Sigmoid colon (tissue), 7 donors: ENCODE measurements around the gene KLF16. TPM values are rescaled to one million over a fixed set of nuclear protein-coding genes. Genes with fewer than 3 reads are reported as not detected.

Source experiments
- DNase-seq: peaks from one replicate; pipeline ENCODE4 v3.0.0-alpha.2; 2019
- H3K27ac ChIP-seq, 4 donors: fragments of 200-600 bp; sonication (generic); one replicate each; pipeline ENCODE4 v1.5.1; 2016 to 2019; ENCODE audit warnings: mild to moderate bottlenecking in 1 of 4
- H3K27me3 ChIP-seq, 3 donors: fragments of 200-600 bp; sonication (generic); one replicate each; pipeline ENCODE4 v1.5.1; 2019; ENCODE audit warnings: mild to moderate bottlenecking in 1 of 3
- H3K36me3 ChIP-seq, 4 donors: fragments of 200-600 bp; sonication (generic); one replicate each; pipeline ENCODE4 v1.5.1; 2016 to 2019
- H3K4me1 ChIP-seq, 4 donors: fragments of 200-600 bp; sonication (generic); one replicate each; pipeline ENCODE4 v1.5.1; 2017 to 2019
- H3K4me3 ChIP-seq, 4 donors: fragments of 200-600 bp; sonication (generic); one replicate each; pipeline ENCODE4 v1.5.1; 2017 to 2019; ENCODE audit warnings: mild to moderate bottlenecking in 2 of 4, moderate library complexity in 1 of 4
- H3K9me3 ChIP-seq, 4 donors: fragments of 200-600 bp in 3 of 4; sonication (generic) in 3 of 4; one replicate each; pipeline versions ENCODE4 v1.5.1 to v1.6.1; 2013 to 2019
- EP300 ChIP-seq, 4 donors: sonication (generic); formaldehyde crosslinking; IDR thresholded peaks; one replicate each; pipeline ENCODE4 v1.6.1; 2017; ENCODE audit warnings: antibody characterized with exemption in 4 of 4
- POLR2A ChIP-seq, 2 donors: fragments of 450-650 bp; IDR thresholded peaks; one replicate each; pipeline ENCODE4 v1.6.1; 2016; ENCODE audit warnings: antibody characterized with exemption in 2 of 2, mild to moderate bottlenecking in 2 of 2, moderate library complexity in 2 of 2
- POLR2AphosphoS5 ChIP-seq, 4 donors: sonication (generic); formaldehyde crosslinking; IDR thresholded peaks; one replicate each; pipeline ENCODE4 v1.6.1; 2017; ENCODE audit warnings: antibody characterized with exemption in 4 of 4
- WGBS, 2 donors: extraction: QIAGEN DNeasy Blood & Tissue Kit; methylation state at CpG; one replicate each; pipeline ENCODE4 v1.1.7; 2013; 5-methylcytosine and 5-hydroxymethylcytosine counted together
- intact Hi-C: fragments of 100-400 bp; cut with DNase I; formaldehyde crosslinking; loops from one replicate; pipeline ENCODE4 v1.15.1; 2023
- polyA plus RNA-seq, 3 donors: library from polyadenylated mRNA; stranded (reverse); fragments of 200-250 nt; gene quantifications; one replicate each; pipeline ENCODE4 v1.2.3, GENCODE V29; 2013
- total RNA-seq, 4 donors: library from RNA; depleted of rRNA; stranded (reverse); fragments of >200 nt; gene quantifications; one replicate each; pipeline ENCODE4 v1.1.0, GENCODE V29; 2016
- TF ChIP-seq, protein P1 (sequence below), 4 experiments: fragments of 450-650 bp in 3 of 4; fragments of 200-600 bp in 1 of 4; IDR thresholded peaks; one replicate each; pipeline ENCODE4 v1.5.1; 2016 to 2019; ENCODE audit warnings: antibody characterized with exemption in 4 of 4, mild to moderate bottlenecking in 3 of 4, moderate library complexity in 2 of 4
- donor health status: healthy with polysubstance abuse.
- donor health status: Bipolar disorder and iron deficiency.
- donor health status: healthy.

Gene KLF16
- total and polyA plus RNA-seq, 7 donors: 2.1 to 20.5 (median 8.4) TPM

DNA sequence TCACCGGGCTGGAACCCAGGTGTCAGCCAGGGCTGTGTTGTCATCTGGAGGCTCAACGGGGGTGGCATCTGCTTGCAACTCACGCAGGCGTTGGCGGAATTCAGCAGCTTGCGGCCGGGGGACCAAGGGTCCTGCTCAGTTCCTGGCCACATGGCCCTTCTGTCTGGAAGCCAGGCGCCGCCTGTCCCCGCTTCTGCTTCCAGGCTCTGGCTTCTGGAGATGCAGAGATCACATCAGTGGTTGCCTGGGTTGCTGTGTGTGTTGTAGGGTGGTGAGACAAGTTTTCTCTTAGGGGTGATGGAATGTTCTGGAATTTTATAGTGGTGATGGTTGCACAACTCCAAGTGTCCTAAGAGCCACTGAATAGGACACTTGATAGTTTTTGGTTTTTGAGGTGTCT is 46.8 kb upstream of the KLF16 start:
- peaks cover 0 to 24% (median 20%) of the 10 kb centered on the region in 4 donors for H3K4me1 ChIP-seq
- DNase-seq: no peak
- WGBS, 2 donors: 93 to 96% methylated on average over 10 of the region's 10 CpGs
- no peaks in the 10 kb centered on the region for H3K27me3 ChIP-seq
- intact Hi-C loops: no loop called here
- TF ChIP-seq, protein P1, sequence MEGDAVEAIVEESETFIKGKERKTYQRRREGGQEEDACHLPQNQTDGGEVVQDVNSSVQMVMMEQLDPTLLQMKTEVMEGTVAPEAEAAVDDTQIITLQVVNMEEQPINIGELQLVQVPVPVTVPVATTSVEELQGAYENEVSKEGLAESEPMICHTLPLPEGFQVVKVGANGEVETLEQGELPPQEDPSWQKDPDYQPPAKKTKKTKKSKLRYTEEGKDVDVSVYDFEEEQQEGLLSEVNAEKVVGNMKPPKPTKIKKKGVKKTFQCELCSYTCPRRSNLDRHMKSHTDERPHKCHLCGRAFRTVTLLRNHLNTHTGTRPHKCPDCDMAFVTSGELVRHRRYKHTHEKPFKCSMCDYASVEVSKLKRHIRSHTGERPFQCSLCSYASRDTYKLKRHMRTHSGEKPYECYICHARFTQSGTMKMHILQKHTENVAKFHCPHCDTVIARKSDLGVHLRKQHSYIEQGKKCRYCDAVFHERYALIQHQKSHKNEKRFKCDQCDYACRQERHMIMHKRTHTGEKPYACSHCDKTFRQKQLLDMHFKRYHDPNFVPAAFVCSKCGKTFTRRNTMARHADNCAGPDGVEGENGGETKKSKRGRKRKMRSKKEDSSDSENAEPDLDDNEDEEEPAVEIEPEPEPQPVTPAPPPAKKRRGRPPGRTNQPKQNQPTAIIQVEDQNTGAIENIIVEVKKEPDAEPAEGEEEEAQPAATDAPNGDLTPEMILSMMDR (IDR thresholded peaks at IDR 0.05): no peak
- TF ChIP-seq EP300 (IDR thresholded peaks at IDR 0.05): no peak
- no peak for TF ChIP-seq POLR2AphosphoS5 (IDR thresholded peaks at IDR 0.05)
- TF ChIP-seq POLR2A (IDR thresholded peaks at IDR 0.05): no peak
- no peak overlapping the region for H3K4me3 ChIP-seq
- peaks cover 8 to 30% (median 18%) of the 10 kb centered on the region in 4 donors for H3K36me3 ChIP-seq
- no peak overlapping the region for H3K27ac ChIP-seq
- H3K9me3 ChIP-seq: no peaks in the 10 kb centered on the region

- Histone ChIP-seq H3K4me3 (no peak overlapping the region), H3K27me3 (no peaks in the 10 kb centered on the region), H3K36me3 (peaks cover 8 to 27% (median 18%) of the 10 kb centered on the region in 4 donors), H3K4me1 (peaks cover 0 to 27% (median 21%) of the 10 kb centered on the region in 4 donors), H3K9me3 (no peaks in the 10 kb centered on the region), H3K27ac (no peak overlapping the region)
- no peak for DNase-seq
- TF ChIP-seq, protein P1 (IDR thresholded peaks at IDR 0.05): no peak
- TF ChIP-seq POLR2A (IDR thresholded peaks at IDR 0.05) (no peak), EP300 (IDR thresholded peaks at IDR 0.05) (no peak), POLR2AphosphoS5 (IDR thresholded peaks at IDR 0.05) (no peak)
- WGBS, 2 donors: 51 to 81% methylated on average over 10 of the region's 10 CpGs
- intact Hi-C loops: no loop called here
These were observed 46.3 kb upstream of the KLF16 start for GRCh38 chr19:1909761-1910080.

DNA sequence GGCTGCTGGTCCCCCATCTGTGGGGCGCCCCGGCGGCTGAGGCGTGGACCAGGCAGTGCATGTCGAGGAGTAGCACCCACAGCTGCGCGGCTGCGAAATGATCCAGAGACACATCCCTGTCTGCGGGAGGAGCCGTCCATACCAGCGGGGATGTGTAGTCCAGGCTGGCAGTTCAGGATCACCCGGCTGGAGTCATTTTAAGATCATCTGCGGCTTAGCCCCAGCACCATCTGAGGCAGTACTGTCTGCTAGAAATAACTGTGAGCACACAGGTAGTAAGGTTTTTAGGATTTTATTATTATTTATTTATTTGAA is 44.9 kb upstream of the KLF16 start:
- peaks cover 0 to 31% (median 23%) of the 10 kb centered on the region in 4 donors for H3K4me1 ChIP-seq
- peak overlapping the region in 1 of 4 donors; percentile 43 for H3K27ac ChIP-seq

DNA sequence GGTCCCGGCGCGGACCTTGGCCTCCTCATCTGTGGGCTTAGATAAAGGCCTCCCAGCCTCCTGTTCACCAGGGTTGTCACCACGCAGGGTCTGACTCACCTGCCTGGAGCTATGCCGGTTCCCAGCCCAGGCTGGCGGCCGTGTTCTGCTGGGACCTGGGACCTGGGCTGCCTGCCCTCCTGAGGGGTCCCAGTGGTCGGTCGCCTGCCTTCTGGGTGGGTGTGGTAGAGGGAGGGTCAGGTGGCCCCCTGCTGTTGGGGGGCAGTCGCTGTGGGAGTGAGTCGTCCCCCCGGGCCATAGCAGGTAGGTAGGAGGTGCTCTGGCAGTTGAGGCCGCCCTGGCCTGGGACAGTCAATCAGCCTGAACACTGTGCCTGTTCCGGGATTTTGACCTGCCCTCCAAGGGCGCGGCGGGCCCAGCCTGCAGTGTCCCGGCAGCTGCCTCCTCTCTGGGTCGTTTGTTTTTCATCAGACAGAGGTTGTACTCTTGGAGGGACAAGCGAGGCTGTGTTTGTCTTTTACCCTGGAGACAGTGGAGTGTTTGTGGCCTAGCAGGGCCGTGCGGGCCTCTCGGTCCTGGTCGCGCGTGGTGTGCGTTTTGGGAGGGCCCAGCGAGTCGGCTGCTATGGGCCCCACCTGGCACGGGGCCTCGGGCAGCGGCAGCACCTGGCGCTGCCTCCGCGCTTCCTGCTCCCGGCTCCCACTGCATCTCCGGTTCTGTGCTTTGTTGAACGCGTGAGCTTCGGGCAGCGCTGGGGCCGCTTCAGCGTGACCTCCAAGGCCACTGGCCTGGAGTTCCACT is 44.4 kb upstream of the KLF16 start:
- H3K9me3 ChIP-seq: no peaks in the 10 kb centered on the region
- H3K27me3 ChIP-seq: no peaks in the 10 kb centered on the region
- DNase-seq: no peak
- no peak for TF ChIP-seq POLR2AphosphoS5 (IDR thresholded peaks at IDR 0.05)
- TF ChIP-seq POLR2A (IDR thresholded peaks at IDR 0.05): peak in 1 of 2 donors; percentile 6
- H3K27ac ChIP-seq: peak overlapping the region in 3 of 4 donors; percentile 1 to 43 (median 27)
- intact Hi-C loops: no loop called here
- H3K4me3 ChIP-seq: no peak overlapping the region
- 16 to 67% methylated on average over 43 of the region's 43 CpGs for WGBS, 2 donors
- peaks cover 2 to 12% (median 6%) of the 10 kb centered on the region in 4 donors for H3K36me3 ChIP-seq
- H3K4me1 ChIP-seq: peaks cover 0 to 31% (median 23%) of the 10 kb centered on the region in 4 donors

More for the DNA sequence above, 44.9 kb upstream of the KLF16 start:
- Histone ChIP-seq H3K4me3 (no peak overlapping the region), H3K27me3 (no peaks in the 10 kb centered on the region), H3K36me3 (peaks cover 7 to 17% (median 12%) of the 10 kb centered on the region in 4 donors), H3K9me3 (no peaks in the 10 kb centered on the region)
- 16 to 75% methylated on average over 13 of the region's 13 CpGs for WGBS, 2 donors
- DNase-seq: no peak
- intact Hi-C loops: no loop called here
- TF ChIP-seq POLR2AphosphoS5 (IDR thresholded peaks at IDR 0.05) (no peak), EP300 (IDR thresholded peaks at IDR 0.05) (no peak), POLR2A (IDR thresholded peaks at IDR 0.05) (no peak)
- TF ChIP-seq, protein P1 (IDR thresholded peaks at IDR 0.05): no peak

GRCh38 chr19:1906985-1907562 is 43.7 kb upstream of the KLF16 start:
- H3K27ac ChIP-seq: peak overlapping the region in 2 of 4 donors; percentile 1 to 43
- no peaks in the 10 kb centered on the region for H3K9me3 ChIP-seq
- TF ChIP-seq EP300 (IDR thresholded peaks at IDR 0.05) (no peak), POLR2A (IDR thresholded peaks at IDR 0.05) (no peak), POLR2AphosphoS5 (IDR thresholded peaks at IDR 0.05) (no peak)
- TF ChIP-seq, protein P1 (IDR thresholded peaks at IDR 0.05): no peak
- no peak overlapping the region for H3K4me3 ChIP-seq
- intact Hi-C loops: no loop called here
- peaks cover 0 to 31% (median 23%) of the 10 kb centered on the region in 4 donors for H3K4me1 ChIP-seq
- no peaks in the 10 kb centered on the region for H3K27me3 ChIP-seq
- DNase-seq: no peak
- peaks cover 0 to 5% (median under 1%) of the 10 kb centered on the region in 4 donors for H3K36me3 ChIP-seq
- 54 to 86% methylated on average over 10 of the region's 10 CpGs for WGBS, 2 donors
